Neural crest cell (in vitro differentiated cells): Measurements from ENCODE around the gene LHFPL3. TPM values are rescaled to one million over a fixed set of nuclear protein-coding genes. Genes with fewer than 3 reads are reported as not detected.

Experiments used
- DNase-seq: peaks from one replicate; pipeline ENCODE4 v3.0.0; 2021; ENCODE audit warnings: low read depth, mixed read lengths, low spot score
- H3K27ac Mint-ChIP-seq: one replicate; pipeline ENCODE4 v1.8.0; 2021; ENCODE audit warnings: mild to moderate bottlenecking, mixed read lengths; ENCODE audit not compliant: unreplicated experiment
- H3K27me3 Mint-ChIP-seq: 2 replicates; pipeline ENCODE4 v1.8.0; 2021; ENCODE audit warnings: low read depth, mild to moderate bottlenecking, mixed read lengths
- H3K36me3 Mint-ChIP-seq: 2 replicates; pipeline ENCODE4 v1.8.0; 2021; ENCODE audit warnings: low read depth, mild to moderate bottlenecking, mixed read lengths
- H3K4me1 Mint-ChIP-seq: 2 replicates; pipeline ENCODE4 v1.8.0; 2021; ENCODE audit warnings: mixed read lengths
- H3K4me3 Mint-ChIP-seq: one replicate; pipeline ENCODE4 v1.8.0; 2021; ENCODE audit warnings: mild to moderate bottlenecking, mixed read lengths
- H3K9me3 Mint-ChIP-seq: 2 replicates; pipeline ENCODE4 v1.8.0; 2021; ENCODE audit warnings: mixed read lengths
- total RNA-seq: library from RNA; stranded (reverse); gene quantifications from 2 replicates; pipeline ENCODE4 v1.2.1, GENCODE V29; 2021
- TF ChIP-seq, protein P1 (sequence below): fragments of 200-600 bp; sonication (generic); conservative IDR thresholded peaks from 2 replicates; pipeline ENCODE4 v1.5.0; 2021; ENCODE audit warnings: antibody characterized with exemption, mild to moderate bottlenecking

LHFPL3 gene
- total RNA-seq, 1 donor from 2014 or later = not detected

DNA sequence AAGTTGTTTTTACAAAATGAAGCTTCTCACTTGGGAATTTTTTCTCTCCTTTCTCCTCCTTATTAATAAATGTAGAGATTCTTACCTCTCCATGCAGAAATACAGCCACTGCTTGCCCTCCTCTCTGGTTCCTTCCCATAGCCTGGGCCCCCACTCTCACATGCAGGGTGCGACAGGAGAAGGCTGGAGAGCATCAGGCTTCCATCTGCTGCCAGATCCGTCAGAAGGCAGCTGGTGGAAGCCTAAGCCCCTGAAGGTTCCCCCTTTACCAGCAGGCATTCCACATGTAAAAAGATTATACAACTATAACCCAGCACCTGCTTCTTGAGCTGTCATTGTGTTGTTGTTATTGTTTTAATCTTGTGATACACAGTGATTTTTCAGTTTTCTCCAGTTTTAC lies 314.2 kb downstream of the LHFPL3 start:
- H3K4me3 Mint-ChIP-seq = no peak overlapping the region
- TF ChIP-seq, protein P1, sequence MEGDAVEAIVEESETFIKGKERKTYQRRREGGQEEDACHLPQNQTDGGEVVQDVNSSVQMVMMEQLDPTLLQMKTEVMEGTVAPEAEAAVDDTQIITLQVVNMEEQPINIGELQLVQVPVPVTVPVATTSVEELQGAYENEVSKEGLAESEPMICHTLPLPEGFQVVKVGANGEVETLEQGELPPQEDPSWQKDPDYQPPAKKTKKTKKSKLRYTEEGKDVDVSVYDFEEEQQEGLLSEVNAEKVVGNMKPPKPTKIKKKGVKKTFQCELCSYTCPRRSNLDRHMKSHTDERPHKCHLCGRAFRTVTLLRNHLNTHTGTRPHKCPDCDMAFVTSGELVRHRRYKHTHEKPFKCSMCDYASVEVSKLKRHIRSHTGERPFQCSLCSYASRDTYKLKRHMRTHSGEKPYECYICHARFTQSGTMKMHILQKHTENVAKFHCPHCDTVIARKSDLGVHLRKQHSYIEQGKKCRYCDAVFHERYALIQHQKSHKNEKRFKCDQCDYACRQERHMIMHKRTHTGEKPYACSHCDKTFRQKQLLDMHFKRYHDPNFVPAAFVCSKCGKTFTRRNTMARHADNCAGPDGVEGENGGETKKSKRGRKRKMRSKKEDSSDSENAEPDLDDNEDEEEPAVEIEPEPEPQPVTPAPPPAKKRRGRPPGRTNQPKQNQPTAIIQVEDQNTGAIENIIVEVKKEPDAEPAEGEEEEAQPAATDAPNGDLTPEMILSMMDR = no peak
- no peak for DNase-seq
- H3K36me3 Mint-ChIP-seq = no peaks in the 10 kb centered on the region
- H3K9me3 Mint-ChIP-seq = no peaks in the 10 kb centered on the region
- no peak overlapping the region for H3K27ac Mint-ChIP-seq
- peaks cover 42% of the 10 kb centered on the region for H3K27me3 Mint-ChIP-seq
- no peaks in the 10 kb centered on the region for H3K4me1 Mint-ChIP-seq

DNA sequence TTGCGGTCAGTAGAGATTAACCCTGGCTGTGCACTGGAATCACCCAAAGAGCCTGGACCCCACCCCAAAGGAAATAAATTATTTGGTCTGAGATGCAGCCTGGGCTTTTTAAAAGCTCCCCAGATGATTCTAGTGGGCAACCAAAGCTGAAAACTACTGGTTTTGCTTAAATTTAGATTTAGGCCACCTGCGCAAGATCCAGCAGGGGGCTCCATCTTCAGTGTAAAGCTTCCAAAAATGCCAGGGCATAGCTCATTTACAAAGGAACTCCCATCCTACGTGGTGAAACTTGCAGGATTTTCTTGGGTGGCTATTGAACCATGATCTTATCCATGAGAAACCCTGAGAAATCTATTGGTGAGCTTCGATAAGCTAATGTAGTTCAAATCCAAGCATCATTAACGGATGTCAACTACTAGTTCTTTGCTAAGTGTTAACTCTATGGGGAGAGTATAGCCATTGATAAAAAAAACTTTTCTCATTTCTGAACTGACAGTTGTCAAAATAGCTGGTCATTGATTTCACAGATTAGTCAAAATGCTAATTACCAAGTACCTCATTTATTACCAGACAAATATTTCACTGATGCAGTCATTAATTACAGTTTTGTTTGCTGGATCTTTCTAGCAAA lies 315.3 kb downstream of the LHFPL3 start:
- TF ChIP-seq, protein P1 = peak; percentile 66
- Mint-ChIP-seq H3K4me1 (no peaks in the 10 kb centered on the region), H3K27ac (no peak overlapping the region), H3K36me3 (no peaks in the 10 kb centered on the region), H3K27me3 (peaks cover 39% of the 10 kb centered on the region), H3K9me3 (no peaks in the 10 kb centered on the region), H3K4me3 (no peak overlapping the region)
- peak; percentile 18 for DNase-seq

DNA sequence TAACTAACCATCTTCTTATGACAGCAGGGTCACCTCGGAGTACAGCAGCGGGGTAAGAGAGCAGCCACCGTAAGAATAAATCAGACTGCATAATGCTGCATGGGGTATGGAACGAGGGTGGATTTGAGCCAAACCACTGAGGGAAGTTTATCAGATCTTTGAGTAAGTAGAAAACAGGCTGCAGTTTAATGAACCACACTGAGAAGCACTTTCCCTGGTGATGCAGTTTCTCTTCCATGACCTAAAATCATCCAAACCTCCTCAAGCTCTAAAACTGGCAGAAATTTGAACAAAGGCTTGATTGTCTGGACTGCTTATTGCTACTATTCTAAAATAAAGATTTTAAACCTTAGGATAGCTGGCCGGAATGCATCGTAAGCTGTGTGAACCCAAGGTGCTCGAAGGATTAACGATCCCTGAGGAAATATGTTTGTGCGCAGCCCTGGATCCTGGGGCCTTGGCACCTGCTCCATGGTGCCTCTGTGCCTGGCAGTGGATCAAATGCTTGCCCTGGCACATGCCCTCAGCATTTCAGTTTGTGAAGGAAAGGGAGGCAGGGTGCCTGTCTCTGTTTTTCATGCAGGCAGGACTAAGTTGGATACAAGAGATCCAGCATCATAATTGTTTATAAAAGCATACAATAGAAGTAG lies 322.7 kb downstream of the LHFPL3 start:
- Mint-ChIP-seq H3K4me3 (no peak overlapping the region), H3K36me3 (no peaks in the 10 kb centered on the region), H3K4me1 (no peaks in the 10 kb centered on the region), H3K27me3 (peaks cover 16% of the 10 kb centered on the region), H3K9me3 (no peaks in the 10 kb centered on the region), H3K27ac (no peak overlapping the region)
- TF ChIP-seq, protein P1 = no peak
- no peak for DNase-seq

DNA sequence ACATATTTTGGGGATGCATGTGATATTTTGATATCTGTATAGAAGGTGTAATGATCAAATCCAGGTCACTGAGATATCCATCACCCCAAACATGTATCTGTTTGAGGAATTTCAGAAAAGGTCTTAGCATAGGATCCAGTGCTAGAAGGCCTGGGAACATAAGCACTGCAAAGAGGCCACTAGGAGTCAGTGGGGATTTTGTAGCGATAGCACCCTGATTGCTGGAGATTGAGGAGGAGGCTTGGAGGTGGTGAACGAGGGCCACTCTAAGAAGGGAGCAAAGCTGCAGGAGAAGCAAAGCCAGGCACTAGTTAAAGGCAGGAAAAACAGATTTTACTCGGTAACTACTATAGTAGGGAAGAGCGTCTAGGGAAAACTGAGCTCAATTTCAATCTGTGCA lies 324.0 kb downstream of the LHFPL3 start:
- Mint-ChIP-seq H3K27ac (no peak overlapping the region), H3K4me1 (no peaks in the 10 kb centered on the region), H3K4me3 (no peak overlapping the region), H3K27me3 (peaks cover 7% of the 10 kb centered on the region), H3K36me3 (no peaks in the 10 kb centered on the region), H3K9me3 (no peaks in the 10 kb centered on the region)
- TF ChIP-seq, protein P1 = no peak
- no peak for DNase-seq

DNA sequence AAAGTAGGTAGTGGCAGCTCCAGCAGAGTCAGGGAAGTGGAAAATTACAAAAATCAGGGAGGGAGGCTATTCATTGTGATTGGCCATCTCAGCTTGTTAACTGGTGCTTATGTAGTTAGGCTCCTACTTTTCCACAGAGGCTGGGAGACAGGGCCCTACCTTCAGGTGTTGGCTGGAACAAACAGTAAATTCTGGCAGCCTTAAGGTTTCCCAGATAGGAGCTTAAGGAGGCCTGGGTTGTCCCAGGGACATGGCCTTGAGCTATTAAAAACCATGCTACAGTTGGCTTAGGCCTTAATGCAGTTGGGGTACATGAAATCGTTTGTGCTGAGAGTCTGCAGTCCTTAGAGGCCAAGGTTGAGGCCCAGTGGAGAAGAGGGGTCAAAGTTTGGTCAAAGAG lies 324.5 kb downstream of the LHFPL3 start:
- no peak overlapping the region for H3K27ac Mint-ChIP-seq
- peaks cover 10% of the 10 kb centered on the region for H3K27me3 Mint-ChIP-seq
- DNase-seq = no peak
- no peak overlapping the region for H3K4me3 Mint-ChIP-seq
- no peaks in the 10 kb centered on the region for H3K4me1 Mint-ChIP-seq
- TF ChIP-seq, protein P1 = no peak
- H3K9me3 Mint-ChIP-seq = no peaks in the 10 kb centered on the region
- H3K36me3 Mint-ChIP-seq = no peaks in the 10 kb centered on the region
